GM19035 (cell line): ENCODE results near the gene CC2D1B.

Experiments
- ATAC-seq: cut with Tn5 transposase; IDR thresholded peaks from one replicate; pipeline ENCODE4 v1.9.1; 2021; ENCODE audit not compliant: unreplicated experiment

The CC2D1B gene

DNA sequence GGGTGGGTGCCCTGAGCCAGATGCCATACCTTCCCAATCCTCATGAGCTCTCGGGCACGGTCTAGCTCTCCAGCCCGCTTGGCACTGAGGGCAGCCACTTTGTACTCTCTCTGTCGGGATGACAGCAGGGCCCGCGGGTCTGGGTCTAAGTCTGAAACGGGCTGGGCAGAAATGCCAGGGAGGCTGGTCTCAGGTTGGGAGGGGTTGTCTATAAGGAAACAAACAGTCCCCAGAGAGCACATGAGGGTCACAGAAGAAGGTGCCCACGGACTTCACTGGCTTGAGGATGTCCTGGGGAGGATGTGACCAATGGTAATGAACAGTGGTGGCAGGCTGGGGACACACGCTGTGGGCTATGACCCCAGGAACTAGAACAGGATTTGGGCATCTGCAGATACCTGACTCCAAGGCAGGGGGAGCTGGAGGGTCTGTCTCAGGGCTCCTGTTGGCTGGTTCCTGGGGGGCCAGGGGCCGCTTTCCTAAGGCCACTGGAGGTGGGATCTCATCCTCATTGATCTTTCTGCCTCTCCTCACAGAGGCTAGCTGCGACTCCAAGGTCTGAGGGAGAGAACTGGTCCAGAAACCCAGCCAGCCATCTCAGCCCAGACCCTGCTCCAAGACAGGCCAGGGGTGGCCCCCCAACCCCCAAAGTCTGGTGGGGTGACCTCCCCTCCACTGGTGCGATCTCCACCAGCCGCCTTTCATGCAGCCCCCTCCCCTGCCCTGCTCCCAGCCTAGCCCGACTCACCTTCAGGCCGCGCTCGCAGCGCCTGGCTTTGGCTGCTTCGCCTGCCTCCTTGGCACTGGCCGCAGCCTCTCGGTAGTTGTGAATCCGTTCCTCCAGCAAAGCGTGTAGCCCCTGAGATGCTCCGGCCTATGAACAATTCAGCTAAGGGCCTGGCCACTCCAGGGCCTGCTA, 6.1 kb downstream of the CC2D1B start:
- no peak for ATAC-seq

DNA sequence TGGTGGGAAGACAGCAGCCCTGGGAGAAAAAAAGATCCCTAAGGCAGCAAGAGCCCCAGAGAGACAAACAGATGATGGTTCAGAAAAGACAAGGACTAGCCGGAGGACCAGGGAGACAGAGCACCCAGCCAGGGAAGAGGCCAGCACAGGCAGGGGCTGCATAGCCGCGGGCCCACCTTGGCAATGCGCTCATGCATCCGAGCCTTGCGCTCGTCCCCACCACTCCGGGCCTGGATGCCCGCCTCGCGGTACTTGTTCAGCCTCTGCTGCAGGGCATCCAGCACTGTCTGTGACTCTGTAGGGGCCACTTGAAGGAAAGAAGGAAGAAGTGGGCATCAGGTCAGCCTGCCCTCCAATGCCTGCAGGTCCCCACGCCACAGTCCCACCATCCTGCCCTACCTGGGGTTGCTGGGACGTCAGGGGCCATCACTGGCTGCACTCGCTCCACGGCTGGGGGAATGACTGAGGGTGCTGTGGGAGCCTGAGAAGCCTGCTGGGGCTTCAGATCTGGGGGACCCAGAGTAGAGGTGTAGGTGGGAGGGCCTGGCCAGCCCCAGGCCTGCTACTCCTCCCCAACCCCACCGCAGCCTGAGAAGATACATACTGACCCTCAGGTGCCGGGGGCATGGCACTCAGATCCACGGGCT, 7.0 kb downstream of the CC2D1B start:
- no peak for ATAC-seq

DNA sequence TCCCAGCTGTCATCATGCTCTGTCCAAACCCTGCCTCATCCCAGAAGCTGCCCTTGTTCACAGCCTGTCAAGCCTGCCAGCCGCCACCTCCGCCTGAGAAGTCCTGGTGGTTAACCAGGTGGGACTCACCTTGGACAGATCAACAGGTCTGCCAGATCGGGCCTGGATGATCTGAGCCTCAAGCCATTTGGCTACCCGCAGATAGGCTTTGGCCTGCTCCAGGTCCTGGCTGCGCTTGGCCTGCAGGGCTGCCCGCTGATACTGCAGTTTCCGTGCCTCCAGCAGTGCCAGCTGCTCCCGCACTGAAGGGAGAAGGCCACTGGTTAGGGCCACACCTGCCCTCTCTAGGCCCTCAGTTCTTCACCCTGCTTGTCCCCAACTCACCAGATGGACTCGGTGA, 8.6 kb downstream of the CC2D1B start:
- no peak for ATAC-seq

DNA sequence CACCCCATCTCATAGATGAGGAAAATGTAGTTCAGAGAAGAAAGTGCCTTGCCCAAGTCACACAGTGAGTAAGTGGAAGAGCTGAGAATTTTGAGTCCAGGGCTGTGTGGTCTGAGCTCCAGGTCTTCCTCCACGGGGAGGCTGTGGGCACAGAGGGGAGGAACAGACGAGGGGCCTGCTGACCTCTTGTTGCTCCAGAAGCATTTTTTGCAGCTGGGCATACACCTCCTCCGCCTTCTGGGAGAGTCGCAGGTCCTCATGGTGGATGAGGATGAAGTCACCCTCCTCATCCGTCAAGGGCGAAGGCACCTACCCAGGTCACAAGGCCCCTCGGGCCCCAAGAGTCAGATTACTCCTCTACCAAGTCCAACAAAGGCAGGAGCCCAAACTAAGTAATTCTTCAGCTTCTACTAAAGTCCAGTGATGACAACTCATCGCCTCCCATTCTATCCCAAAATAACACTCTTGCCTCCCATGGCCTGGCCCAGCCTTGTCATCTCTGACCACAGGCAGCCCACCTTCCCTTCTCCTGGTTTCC, 9.1 kb downstream of the CC2D1B start:
- no peak for ATAC-seq

DNA sequence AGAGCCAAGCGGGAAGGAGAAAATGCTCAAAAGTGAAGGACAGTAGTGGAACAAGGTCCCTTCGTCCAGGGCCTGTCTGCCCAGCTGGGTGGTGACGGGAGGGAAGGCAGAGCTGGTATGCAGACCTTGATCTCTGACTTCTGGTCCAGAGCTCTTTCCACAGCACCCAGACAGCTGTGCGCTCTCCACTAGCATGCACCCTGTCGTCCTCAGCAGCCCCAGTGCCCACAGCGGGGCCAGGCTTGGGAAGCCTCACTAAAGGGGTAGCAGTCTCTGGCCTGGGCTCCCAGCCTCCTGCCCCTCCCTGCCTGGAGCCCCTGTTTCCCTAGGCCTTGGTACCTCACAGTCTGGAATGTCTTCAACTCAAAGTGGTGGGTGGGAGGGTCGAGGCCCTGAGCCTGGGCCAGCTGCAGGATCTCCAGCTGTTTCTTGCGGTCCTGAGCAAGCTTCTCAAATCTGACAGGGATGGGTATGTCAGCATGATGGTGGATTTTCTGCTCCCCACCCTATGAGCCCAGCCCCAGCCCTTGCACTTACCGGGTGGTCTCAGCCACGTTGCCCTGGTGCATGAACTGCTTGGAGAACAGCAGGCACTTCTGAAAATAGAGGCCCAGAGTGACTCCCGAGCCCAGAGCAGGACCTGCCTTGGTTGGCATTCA, 10.0 kb downstream of the CC2D1B start:
- no peak for ATAC-seq

- ATAC-seq, result no peak
Observed at GRCh38 chr1:52355436-52355835, 10.6 kb downstream of the CC2D1B start.

- no peak for ATAC-seq
Observed at GRCh38 chr1:52352690-52353089, 13.3 kb downstream of the CC2D1B start.

- no peak for ATAC-seq
Observed at GRCh38 chr1:52348704-52349300, 17.2 kb downstream of the CC2D1B start.

GRCh38 chr1:52346653-52347052, 19.4 kb downstream of the CC2D1B start:
- no peak for ATAC-seq

DNA sequence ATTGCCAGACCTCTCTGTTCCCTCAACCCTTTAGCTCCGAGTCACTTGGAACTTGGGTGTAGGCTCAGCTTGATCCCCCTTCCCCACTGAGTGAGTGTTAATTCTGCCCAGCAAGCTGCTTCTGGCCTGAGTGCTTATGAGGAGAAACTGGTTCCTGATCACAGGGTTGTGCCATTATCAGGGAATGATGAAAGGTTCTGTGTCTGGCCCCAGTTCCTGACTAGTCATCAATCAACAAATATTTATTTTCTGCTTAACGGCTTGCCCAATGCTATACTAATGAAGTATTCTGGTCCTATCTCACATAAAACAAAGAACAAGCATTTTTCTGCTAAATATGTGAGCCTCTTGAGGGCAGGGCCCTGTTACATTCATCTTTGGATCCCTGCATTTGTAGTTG, 20.8 kb downstream of the CC2D1B start:
- no peak for ATAC-seq

GRCh38 chr1:52343979-52344378, 22.0 kb downstream of the CC2D1B start:
- ATAC-seq, result no peak

DNA sequence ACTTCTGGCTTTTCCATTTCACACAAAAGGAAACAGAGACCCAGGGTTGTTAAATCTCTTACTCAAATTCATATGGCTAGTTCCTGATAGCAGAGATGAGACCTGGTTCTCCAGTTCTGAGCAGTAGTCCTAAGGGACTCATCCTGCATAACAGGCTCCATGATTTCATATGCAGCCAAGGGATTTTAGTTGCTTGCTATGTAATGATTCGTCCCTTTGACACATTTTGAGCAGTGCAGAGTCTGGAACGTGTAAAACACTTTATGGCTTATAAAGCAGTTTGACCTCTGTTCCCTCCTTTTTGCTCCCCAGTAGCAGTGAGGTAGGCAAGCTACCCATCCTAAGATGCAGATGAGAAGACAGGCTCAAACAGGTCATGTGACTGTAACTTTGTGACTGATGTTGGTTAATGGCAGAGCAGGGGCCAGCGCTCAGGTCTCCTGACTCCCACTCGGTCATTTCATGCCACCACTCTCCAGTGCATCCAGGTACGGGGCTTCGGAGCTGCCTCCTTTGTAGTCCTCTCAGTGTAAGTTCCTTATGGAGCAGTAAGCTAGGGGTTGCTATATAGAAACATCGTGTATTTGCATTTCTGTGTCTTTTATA, 24.2 kb downstream of the CC2D1B start:
- no peak for ATAC-seq

DNA sequence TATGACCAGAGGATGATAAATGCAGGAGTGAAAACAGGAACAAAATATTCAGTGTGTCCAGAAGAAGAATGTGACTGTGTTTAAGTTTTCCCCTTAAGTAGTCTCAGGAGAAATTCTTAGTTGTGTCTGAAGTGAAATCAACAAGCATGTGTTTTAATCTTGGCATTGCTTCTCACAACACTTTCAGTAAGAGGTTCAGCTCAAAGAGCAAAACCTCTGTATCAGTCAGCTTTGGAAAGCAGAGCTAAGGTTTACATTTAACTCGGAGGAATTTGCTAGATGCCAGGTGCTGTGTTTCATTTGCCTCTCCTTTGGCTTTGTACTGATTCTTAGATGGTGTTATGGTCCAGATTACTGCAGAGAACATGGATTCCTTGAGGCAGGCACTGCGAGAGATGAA, 28.6 kb downstream of the CC2D1B start:
- ATAC-seq, result no peak

- ATAC-seq, result no peak
Observed at GRCh38 chr1:52334906-52335528, 31.0 kb downstream of the CC2D1B start.

DNA sequence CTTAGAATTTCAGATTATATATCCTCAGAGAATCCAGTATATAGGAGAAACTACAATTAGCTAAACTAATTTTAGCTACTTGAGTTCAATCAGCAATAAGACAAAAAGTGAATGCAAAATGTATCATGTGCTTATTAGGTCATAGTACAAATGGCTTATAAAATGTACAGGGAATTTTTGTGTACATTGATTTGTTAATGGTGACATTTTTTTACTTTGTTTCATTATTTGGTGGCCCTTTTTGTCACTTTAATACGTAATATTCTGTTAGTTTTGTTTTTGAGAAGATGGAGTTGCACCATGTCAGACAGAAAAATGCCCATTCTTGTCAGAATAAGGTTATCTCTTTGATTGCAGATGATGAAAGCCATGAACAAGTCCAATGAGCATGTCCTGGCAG, 33.6 kb downstream of the CC2D1B start:
- no peak for ATAC-seq

- no peak for ATAC-seq
Observed at GRCh38 chr1:52328615-52329014, 37.4 kb downstream of the CC2D1B start.

- ATAC-seq, result no peak
Observed at GRCh38 chr1:52325786-52326185, 40.2 kb downstream of the CC2D1B start.

DNA sequence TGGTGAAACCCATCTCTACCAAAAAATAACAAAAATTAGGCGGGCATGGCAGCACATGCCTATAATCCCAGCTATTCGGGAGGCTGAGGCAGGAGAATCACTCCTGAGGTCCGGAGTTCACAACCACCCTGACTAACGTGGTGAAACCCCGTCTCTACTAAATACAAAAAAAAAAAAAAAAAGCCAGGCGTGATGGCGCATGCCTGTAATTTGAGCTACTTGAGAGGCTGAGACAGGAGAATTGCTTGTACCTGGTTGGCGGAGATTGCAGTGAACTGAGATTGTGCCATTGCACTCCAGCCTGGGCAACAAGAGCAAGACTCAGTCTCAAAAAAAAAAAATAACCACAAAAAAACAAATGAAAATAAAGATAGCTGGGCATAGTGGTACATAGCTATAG, 42.3 kb downstream of the CC2D1B start:
- no peak for ATAC-seq

GRCh38 chr1:52321061-52321460, 44.9 kb downstream of the CC2D1B start:
- ATAC-seq, result no peak

DNA sequence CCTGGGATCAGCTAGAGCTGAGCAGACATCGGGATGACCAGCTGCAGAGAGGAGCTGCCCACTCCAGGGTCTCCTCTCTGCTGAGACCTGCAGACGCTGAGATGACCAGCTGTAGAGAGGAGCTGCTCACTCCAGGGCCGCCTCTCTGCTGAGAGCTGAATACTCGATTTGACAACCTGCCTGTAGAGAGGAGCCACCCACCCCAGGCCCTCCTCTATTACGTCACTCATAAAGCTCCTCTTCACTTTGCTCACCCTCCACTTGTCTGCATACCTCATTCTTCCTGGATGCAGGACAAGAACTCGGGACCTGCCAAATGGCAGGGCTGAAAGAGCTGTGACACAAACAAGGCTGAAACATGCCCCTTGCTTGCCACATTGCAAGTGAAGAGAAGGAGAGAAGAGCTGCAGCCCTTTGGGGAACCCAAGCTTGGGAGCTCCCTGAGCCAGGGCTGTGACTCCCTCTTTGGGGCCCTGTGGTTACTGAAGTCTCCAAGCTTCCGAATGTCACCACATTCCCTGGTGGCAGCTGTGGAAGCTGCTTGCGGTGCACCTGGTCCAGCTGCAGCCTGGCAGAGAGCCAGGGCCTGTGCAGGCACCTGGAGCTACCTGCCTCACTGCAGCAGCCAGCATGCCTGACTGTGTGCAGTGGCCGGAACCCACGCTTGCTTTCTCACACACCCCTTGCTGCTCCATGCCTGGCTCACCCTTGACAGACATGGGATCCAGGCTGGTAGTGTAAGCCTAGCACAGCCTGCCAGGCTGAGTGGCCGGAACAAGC, 59.6 kb downstream of the CC2D1B start:
- ATAC-seq, result no peak
